Suppressor macrophage treated with lipopolysaccharide for 4 hours (primary cell): ENCODE data around the gene PPARGC1A.

Source experiments
- DNase-seq: peaks from one replicate; pipeline ENCODE4 v3.0.0-alpha.2; 2020

PPARGC1A gene, protein sequence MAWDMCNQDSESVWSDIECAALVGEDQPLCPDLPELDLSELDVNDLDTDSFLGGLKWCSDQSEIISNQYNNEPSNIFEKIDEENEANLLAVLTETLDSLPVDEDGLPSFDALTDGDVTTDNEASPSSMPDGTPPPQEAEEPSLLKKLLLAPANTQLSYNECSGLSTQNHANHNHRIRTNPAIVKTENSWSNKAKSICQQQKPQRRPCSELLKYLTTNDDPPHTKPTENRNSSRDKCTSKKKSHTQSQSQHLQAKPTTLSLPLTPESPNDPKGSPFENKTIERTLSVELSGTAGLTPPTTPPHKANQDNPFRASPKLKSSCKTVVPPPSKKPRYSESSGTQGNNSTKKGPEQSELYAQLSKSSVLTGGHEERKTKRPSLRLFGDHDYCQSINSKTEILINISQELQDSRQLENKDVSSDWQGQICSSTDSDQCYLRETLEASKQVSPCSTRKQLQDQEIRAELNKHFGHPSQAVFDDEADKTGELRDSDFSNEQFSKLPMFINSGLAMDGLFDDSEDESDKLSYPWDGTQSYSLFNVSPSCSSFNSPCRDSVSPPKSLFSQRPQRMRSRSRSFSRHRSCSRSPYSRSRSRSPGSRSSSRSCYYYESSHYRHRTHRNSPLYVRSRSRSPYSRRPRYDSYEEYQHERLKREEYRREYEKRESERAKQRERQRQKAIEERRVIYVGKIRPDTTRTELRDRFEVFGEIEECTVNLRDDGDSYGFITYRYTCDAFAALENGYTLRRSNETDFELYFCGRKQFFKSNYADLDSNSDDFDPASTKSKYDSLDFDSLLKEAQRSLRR

DNA sequence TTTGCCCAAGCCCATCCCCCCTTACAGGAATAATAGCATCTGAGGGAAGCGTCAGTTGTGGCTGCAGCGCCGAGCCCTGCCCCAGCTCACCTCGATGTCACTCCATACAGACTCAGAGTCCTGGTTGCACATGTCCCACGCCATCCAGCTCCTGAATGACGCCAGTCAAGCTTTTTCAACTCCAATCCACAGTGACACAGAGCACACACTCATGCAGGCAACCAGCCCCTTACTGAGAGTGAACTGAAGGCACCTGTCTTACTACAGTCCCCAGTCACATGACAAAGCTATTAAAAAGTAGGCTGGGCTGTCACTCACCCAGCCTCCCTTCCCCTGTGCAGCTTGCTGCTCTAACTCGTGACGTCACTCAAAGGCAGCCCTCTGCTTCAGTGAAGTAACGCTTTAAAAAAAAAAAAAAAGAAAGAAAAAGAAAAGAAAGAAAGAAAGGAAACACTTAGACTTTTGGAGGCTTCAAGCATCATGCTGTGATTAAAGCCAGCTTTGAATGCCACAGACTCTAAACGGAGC lies at the start of gene PPARGC1A:
TSS of gene PPARGC1A (minus strand) at position 234 of the 528 bp plus-strand sequence. CDS start at position 144, 90 bp downstream.
- peak; percentile 14 for DNase-seq

DNA sequence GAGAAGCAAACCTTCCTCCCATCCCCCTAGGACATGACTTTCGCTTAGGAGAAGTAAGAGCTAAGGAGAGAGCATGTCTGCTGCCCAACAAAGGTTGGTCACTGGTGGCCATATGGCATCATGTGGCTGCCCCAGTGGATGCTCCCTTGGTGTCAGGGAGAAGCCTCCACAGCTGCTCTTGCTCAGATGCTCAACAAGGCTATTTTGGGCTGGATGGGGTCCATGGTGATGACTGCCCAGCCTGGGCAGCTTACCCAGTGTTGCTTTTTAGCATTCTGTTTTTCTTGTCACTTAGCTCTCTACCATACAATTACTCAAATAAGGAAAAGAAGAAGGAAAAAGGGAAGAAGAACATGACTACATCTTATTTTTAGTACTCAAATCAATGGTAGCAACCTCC lies 48.9 kb upstream of the PPARGC1A start:
- no peak for DNase-seq

DNA sequence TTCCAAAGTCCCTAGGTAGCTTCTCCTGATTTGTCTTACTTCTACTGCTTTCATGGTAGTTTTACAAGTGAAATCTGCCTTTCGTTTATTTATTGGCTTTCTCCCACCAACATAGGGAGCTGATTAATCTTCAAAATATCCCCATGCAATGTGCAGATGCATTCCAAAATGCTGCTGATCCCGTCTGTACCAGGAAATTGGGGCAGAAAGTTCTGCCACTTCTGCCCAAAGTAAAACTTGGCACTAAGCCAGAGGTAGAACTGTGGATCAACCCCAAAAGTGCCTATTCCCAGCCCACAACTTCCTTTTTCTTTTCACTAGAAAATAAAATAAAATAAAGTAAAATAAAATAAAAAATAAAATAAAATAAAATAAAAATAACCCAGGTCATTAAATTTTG lies 47.3 kb upstream of the PPARGC1A start:
- DNase-seq = peak; percentile 17

DNA sequence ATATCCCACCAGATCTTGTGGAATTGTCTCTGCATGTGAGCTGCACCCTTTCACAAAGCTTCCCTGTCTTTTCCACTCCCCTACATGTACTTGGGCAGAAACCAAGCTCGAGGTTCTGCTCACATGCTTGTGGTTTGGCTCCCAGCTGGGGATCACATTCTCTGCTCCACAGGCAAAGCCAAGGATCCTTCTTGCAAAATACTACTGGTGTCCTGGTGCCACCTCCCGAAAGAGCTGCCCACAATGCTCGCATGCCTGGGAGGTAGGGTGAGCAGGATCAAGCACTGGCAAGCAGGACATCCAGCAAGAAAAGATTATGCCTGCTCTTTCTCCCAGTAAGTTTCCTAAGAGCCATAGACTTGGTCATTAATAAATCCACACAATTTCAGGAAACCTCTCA lies 45.1 kb upstream of the PPARGC1A start:
- DNase-seq = peak; percentile 18

DNA sequence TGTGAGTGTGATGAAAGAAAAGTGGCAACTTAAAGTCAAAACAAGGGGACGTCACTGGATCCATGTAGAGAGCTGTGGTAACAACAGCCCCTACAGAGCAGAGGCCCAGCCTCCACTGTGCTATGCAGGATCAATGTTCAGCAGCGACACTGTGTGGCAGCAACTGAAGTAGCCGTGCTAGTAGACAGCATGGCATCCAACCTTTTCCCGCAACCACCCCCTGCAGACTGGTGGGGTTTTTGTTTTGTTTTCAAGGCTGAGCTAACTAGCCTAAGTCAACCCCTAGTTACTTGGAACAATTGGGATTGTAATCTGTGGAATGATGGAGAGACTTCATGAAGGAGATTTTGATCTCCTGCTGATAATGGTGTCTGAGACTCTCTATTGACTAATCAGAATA lies 44.4 kb upstream of the PPARGC1A start:
- no peak for DNase-seq

DNA sequence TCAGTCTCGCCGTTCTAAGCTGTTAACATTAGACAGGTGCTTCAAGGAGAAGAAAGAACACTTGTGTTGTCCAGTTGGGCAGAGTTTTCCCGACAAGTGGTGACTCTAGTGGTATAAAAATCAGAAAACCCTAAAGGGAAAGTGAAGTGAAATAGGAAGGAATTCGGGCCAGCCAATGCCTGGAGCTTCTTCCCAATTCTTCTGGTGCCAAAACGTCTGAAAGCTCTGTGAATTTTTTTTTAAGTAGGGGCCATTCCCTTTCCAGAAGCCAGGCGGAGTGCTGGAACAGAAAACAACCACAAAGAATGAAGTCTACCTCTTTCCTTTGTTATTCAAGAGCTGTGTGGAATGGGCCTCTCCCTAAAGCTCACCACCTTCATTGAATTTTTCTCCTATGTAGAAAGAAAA lies 43.1 kb upstream of the PPARGC1A start:
- DNase-seq = no peak

DNA sequence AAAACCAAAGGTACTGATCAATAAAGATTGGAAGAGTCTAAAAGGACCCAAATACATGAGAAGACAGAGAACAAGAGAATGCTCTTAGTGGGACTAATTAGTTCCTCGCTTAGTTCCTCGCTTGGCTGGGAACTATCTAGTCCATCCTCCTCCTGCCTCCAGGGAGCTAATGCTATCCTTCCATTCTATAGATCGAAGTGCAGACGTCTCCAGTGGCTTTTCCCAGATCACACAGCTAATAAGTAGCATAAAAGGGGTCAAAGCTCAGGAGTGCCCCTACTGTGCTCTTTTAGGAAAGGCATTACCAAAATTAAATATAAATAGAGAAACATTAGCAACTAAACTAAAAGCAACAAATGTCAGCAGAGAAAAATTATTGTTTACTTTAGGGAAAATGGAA lies 42.3 kb upstream of the PPARGC1A start:
- no peak for DNase-seq

DNA sequence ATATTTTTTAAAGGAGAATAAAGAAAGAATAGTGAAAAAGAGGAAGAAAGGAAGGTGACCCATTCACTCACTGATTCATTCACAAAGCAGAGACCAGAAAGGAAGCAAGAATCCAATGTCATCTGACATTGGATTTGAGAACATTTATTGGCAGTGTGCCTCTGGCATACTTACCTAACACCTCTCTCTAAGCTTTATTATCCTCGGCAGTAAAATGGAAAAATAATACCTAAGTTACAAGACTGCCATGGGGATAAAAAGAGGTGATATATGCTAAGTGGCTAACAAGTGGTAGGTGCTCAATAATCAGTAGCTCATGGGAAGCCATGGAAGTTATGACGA lies 41.6 kb upstream of the PPARGC1A start:
- DNase-seq = no peak

DNA sequence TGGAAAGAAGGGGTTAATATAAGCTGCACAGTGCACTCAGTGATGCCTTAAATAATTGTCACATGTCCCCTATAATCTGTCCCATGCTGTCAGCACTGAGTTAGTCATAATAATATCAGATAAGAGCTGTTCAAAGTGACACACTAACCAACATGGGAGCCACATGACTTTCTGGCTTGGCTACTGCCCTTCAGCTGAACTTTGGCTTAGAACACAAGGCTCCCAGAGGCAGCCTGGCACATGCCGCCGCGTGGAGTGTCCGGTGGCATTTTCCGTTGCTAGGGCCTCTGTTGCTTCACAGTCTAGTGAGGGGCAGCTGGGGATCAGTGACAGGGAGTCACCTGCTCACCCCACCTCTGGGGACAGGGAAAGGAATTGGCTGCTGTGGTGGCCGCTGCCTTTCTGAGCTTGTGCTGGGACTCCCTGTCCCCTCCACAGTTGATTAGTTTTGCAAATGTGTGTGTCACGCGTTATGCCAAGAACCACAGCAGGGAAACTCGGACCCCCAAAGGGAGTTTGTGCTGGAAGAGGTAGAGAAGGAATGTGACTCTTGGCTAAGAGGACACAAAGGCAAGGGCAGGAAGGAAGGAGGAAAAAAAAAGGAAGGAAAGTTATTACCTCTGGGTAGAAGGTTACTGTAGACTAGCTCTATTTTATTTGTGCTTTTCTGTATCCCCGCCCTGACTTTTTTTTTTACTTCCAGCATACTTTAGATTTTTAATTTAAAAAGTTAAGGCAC lies 41.1 kb upstream of the PPARGC1A start:
- DNase-seq = peak; percentile 33

DNA sequence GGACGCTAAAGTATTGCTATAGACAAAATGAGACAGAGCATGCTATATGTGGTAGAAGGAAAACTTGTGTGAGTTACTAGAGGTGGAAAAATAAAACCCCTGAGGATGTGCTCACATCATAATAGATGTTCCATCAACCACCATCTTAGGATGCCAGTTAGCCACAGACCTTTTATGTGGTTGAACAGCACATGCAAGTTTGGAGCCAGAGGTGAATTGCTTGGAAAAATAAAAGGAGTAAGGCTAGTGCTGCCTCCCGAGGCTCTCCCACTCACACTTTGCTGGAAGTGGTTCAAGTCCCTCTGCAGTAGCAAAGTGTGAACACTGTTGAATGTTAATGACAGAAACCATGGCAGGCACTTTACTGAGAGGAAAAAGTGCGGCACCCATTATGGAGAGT lies 39.4 kb upstream of the PPARGC1A start:
- DNase-seq = no peak

DNA sequence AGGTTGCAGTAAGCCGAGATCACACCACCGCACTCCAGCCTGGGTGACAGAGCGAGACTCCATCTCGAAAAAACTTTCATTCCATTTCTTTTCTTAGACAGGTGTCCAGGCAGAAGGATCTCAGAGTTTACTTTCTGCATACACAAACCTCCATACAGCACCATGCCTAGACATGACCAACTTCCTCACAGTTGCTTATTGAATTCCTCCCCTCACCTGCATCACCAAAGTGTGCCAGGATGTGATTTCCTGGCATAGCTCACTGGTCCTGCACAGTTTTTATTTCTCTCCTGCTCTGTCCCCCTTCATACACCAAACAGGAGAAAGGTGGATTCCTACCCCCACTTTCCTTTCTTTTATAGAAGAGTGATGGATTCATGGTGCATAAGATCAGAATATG lies 34.7 kb upstream of the PPARGC1A start:
- no peak for DNase-seq

DNA sequence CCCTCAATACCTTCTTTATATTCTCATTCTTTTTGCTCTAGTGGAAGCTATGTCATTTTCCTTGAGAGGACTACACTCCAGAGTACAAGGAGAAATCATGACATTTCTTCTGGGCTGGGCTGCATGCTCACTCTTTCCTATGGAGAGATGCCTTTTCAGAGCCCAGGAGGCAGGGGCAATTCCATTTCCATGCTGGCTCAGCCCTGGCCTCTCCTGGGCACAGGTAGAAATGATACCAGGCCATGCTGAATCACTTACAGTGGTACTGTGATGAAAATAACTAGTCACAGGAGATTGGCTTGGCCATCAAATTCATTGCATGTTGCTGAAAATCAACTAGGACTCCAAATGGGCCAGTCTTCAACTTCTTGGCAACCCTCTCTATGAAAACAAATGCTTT lies 34.0 kb upstream of the PPARGC1A start:
- DNase-seq = no peak

DNA sequence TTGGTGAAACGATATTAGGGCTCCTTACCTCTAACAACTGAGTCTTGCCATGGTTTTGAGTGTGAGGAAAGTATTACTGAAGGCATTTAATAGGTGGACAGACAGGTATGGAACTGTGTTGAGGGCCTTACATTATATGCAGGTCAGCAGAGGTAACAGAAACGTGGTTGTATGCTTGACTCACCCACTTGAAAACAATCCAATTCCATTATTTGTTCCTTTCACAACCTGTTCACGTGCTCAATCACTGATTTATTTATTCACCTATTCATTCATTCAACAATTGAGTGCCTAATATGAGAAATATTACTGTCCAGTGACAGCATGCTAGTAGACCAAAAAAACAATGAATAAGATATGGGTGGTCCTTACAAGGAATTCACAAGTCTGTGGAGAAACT lies 33.3 kb upstream of the PPARGC1A start:
- DNase-seq = no peak

DNA sequence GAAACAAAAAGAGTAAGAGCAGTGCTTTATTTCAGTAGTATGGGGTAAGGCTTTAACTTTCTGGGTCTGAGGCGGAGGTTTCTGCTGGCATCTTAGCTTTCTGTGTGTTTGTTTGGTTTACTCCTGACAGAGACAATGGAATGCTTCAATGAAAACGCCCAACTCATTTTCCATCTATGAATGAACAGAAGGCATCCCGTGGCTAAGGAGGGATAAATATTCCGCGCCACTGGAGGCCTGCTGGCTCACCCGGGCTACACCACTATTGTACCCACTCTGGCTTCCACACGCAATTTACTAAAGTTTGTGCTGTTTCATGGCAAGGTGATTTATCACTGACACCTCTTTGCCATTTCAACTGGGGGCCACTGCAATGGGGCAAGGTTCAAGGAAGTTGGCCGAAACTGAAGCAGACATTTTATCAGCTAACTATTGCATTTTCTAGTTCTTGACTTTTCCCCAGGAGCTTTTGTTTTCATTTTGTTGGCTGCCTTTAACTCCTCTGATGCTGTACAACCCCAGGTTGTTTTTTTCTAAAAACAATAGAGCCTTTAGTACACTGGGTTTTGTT lies 32.8 kb upstream of the PPARGC1A start:
- DNase-seq = no peak

DNA sequence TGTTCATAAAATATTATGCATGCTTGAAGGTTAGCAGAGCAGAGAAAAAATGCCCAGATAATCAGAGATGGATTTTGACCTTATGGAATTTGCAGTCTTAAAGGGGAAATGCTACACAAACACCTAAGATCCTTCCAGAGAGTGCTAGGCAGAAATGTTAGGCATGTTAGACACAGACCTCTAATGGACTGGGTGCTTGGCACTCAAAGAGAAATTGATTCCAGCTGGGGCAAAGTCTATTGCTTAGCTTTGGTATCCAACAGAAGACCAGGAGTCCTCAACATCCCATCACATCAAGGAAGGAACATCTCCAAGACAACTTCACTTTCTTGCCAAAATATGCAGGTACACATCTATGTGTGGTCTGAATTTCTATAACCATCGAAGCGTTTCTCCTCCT lies 32.2 kb upstream of the PPARGC1A start:
- no peak for DNase-seq

DNA sequence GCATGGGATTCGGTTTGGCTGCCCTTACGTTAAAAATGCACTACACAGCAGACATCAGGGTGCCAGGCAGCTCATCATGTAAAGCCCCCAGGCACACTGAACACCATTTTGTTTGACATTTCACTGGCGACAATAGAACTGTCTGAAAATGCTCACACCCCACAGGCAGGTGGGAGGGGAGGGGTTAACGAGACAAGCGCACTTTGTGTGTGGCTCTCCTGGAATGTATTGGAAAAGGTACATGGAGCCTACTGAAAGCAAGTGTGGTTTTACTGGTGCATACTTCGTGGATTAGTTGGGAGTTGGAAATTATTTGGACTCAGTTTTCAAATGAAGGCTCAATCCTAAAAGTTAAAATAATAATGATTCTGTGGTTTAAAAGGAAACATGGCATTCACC lies 31.6 kb upstream of the PPARGC1A start:
- no peak for DNase-seq

DNA sequence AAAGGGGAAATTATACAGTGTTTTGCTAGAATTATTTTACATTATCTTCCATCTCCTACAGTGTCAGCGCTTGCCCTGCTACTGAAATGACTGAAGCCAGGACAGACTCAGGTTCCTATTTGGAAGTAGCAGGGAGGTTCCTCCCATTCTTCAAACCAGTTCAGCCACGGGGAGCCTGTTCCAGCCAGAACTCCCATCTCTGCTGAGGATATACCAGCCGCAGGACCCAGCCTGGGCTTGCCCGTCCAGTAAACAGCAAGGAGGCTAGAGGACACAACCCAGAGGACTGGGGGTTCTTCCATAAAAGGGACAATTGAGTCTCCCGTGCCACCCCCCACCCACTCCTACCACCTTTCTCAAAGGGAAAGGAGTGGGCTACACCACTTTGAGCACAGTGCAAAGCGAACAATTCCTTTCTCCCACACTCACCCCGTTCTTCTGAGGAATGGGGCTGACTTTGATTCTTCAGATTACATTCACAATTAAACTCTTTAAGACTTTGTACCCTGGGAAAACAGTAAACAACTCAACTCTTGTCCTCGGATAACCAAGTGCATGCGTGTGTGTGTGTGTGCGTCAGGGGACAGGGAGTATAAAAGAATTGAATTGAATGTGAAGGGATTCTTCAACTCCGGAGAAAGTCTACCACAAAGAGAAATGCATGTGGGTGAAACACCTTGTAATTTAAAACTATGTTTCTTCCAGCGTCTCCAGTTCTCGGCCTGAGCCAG lies 31.0 kb upstream of the PPARGC1A start:
- DNase-seq = no peak

DNA sequence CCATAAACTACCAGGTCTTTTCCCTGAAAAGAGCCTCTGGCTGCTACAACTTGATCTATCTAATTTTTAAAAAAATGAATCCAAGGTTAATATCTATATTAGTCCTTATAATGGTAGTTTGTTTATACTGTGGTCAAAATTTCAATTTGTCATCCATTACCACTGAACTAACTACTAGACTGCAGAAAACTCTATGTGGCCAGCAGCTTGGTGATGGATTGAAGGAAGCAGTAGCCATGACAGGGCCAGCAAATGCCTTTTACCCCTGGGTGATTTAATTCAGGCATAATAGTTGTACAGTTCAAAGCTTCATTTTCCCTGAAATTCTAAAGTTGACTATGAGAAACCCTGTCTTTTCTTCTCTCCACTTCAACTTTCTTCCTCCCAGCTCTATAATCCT lies 30.4 kb upstream of the PPARGC1A start:
- DNase-seq = no peak

DNA sequence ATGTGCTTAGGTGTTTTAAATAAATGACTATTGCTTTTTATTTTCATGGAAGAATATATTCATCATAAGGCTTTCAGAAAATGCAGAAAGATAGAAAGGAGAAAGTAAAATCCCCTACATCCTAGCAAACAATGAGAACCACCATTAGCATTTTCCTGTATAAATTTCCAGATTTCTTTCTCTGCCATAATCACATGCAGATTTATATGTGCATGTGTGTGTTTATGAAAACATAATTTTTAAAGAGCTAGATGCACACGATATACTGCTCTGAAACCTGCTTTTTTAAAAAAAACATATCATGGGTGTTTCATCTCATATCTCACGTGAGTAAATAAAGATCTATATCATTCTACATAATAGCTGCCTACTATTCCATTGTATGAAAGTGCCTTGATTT lies 26.4 kb upstream of the PPARGC1A start:
- DNase-seq = no peak

DNA sequence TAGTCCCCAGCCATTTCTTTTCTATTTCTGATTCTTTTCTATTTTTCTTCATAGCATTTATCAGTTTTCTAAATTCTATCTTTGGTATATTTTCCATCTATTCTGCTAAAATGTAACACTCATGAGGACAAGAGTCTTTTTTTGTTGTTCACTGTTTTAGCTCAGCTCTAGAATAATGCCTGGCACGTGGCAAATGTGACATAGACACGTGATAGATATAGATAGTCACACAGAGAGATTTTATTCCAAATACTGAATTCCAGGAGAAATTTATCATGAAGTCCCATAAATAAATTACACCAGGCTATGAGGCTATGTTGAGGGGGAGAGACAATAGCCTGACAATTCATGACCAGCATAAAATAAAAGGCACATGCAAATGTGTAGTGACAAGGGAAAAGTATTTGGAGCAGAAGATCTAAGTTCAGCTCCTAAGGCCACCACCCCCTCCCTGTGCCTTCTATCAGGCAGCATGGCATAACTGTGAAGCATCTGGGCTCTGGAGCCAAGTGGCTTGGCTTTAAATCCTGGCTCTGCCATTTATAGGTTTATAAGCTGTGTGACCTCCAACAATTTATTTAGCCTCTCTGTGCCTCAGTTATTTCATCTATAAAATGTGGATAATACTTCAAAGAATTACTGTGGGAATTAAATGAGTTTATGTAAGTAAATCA lies 25.7 kb upstream of the PPARGC1A start:
- no peak for DNase-seq

DNA sequence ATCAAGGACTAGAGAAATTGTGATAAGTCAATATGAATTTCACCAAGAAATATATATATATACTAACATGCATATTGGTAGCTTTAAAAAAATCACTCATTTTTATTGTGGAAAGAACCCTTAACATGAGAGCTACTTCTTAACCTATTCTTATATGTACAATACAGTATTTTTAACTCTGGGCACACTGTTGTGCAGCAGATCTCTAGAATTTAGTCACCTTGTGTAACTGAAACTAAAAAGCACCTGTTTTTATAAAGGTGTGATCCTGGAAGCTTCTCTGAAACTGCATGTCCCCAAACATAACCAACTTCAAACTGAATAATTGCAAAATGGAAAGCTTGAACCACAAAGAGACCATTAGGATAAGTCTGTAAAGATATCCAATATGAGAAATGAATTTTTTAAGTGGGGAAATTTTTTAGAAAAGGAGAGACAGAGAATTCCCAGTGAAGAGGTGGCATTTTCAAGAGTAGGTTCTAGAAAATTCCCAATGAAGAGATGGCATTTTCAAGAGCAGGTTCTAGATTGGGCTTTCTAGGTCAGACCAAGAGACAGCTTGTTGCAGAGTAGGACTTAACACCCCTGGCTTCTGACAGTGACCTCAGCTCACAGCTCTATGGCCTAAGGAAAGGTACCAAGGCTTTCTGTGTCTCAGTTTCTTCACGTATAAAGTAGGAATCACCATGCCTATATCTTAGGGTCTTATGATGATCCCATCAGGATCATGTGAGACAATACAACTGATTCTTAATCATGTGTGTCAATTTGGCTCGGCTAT lies 22.0 kb upstream of the PPARGC1A start:
- no peak for DNase-seq
